B cell (primary cell): ENCODE measurements around the gene ADGRV1. TPM values are rescaled to one million over a fixed set of nuclear protein-coding genes. Genes with fewer than 3 reads are reported as not detected.

Experiments
- ATAC-seq: fragments of 200-7000 bp; cut with Tn5 transposase; one replicate; pipeline ENCODE4 v1.10.0; 2021; ENCODE audit warnings: low read depth, mild to moderate bottlenecking, moderate number of reproducible peaks, moderate library complexity
- CTCF ChIA-PET: fragments of 350-600 bp; sonication (Branson Sonifier 250); formaldehyde crosslinking; loops from one replicate; lab custom pipeline; 2021; ENCODE audit warnings: antibody characterized with exemption, inconsistent platforms; lab: Charles Lee
- POLR2A ChIA-PET: fragments of 350-600 bp; sonication (Branson Sonifier 250); formaldehyde crosslinking; loops from one replicate; lab custom pipeline; 2021; ENCODE audit warnings: antibody characterized with exemption; lab: Charles Lee
- DNase-seq: peaks from one replicate; pipeline ENCODE4 v3.0.0; 2013
- H2AFZ ChIP-seq: 2 replicates; pipeline ENCODE4 v1.6.1; 2012; ENCODE audit warnings: mild to moderate bottlenecking, low read depth, low read length; ENCODE audit not compliant: insufficient read depth, poor library complexity, severe bottlenecking
- H3K27ac ChIP-seq, 2 donors: 1 replicate in 1 of 2; 2 replicates in 1 of 2; pipeline ENCODE4 v1.5.1; 2012 to 2013; ENCODE audit warnings: low read length in 2 of 2, mild to moderate bottlenecking in 2 of 2, moderate library complexity in 1 of 2
- H3K27me3 ChIP-seq, 4 experiments: fragments of 200-600 bp in 1 of 4; sonication (generic) in 1 of 4; replicated peaks in 1 of 4; 1 replicate in 2 of 4; 2 replicates in 2 of 4; pipeline versions ENCODE4 v1.6.1 to v1.7.0; 2013 to 2016; ENCODE audit warnings: low read length in 3 of 4, mild to moderate bottlenecking in 2 of 4, mixed read lengths in 1 of 4, moderate library complexity in 1 of 4; ENCODE audit not compliant: insufficient read depth in 4 of 4, control insufficient read depth in 3 of 4; ENCODE audit errors: control extremely low read depth in 1 of 4
- H3K36me3 ChIP-seq, 2 experiments: replicated peaks in 1 of 2; 1 replicate in 1 of 2; 2 replicates in 1 of 2; pipeline versions ENCODE4 v1.6.1 to v1.7.1; 2013; ENCODE audit warnings: low read length in 1 of 2; ENCODE audit not compliant: insufficient read depth in 2 of 2, control insufficient read depth in 1 of 2; ENCODE audit errors: control extremely low read depth in 1 of 2, extremely low read depth in 1 of 2
- H3K4me1 ChIP-seq, 2 donors: fragments of 200-600 bp in 1 of 2; sonication (generic) in 1 of 2; 1 replicate in 1 of 2; 2 replicates in 1 of 2; pipeline versions ENCODE4 v1.5.1 to v1.6.1; 2013 to 2017; ENCODE audit warnings: low read length in 2 of 2; ENCODE audit not compliant: control insufficient read depth in 2 of 2, insufficient read depth in 2 of 2
- H3K4me2 ChIP-seq: replicated peaks from 2 replicates; pipeline ENCODE3; 2012; ENCODE audit warnings: mild to moderate bottlenecking, low read depth, low read length; ENCODE audit not compliant: poor library complexity, severe bottlenecking
- H3K4me3 ChIP-seq, 5 experiments: fragments of 200-600 bp in 1 of 5; sonication (generic) in 1 of 5; 1 replicate in 3 of 5; 2 replicates in 2 of 5; pipeline versions ENCODE4 v1.5.1 to v1.7.0; 2011 to 2016; ENCODE audit warnings: low read length in 4 of 5, mild to moderate bottlenecking in 4 of 5, low read depth in 2 of 5, control low read depth in 1 of 5, moderate library complexity in 1 of 5; ENCODE audit not compliant: insufficient read depth in 1 of 5; ENCODE audit errors: control extremely low read depth in 1 of 5, extremely low read depth in 1 of 5
- H3K79me2 ChIP-seq: fragments of 200-600 bp; sonication (generic); one replicate; pipeline ENCODE4 v1.6.0; 2016; ENCODE audit warnings: low read length; ENCODE audit not compliant: control insufficient read depth, insufficient read depth
- H3K9ac ChIP-seq: fragments of 200-600 bp; sonication (generic); 2 replicates; pipeline ENCODE4 v1.6.1; 2017; ENCODE audit warnings: mild to moderate bottlenecking, low read length, moderate library complexity
- H3K9me3 ChIP-seq, 3 donors: one replicate each; pipeline versions ENCODE4 v1.6.1 to v1.7.1; 2013; ENCODE audit warnings: low read length in 2 of 3; ENCODE audit not compliant: control insufficient read depth in 2 of 3, insufficient read depth in 1 of 3; ENCODE audit errors: control extremely low read depth in 1 of 3
- H4K20me1 ChIP-seq: 2 replicates; pipeline ENCODE4 v1.6.0; 2012; ENCODE audit warnings: mild to moderate bottlenecking, low read length; ENCODE audit not compliant: insufficient read depth, control insufficient read depth, poor library complexity, severe bottlenecking
- H3K27ac Mint-ChIP-seq: one replicate; pipeline ENCODE4 v1.8.0; 2021; ENCODE audit warnings: mixed read lengths
- H3K27me3 Mint-ChIP-seq: one replicate; pipeline ENCODE4 v1.8.0; 2021; ENCODE audit warnings: mixed read lengths
- H3K4me1 Mint-ChIP-seq: one replicate; pipeline ENCODE4 v1.8.0; 2021; ENCODE audit warnings: mixed read lengths
- H3K4me3 Mint-ChIP-seq: one replicate; pipeline ENCODE4 v1.8.0; 2021; ENCODE audit warnings: mixed read lengths
- H3K9me3 Mint-ChIP-seq: one replicate; pipeline ENCODE4 v1.8.0; 2022; ENCODE audit warnings: mixed read lengths; ENCODE audit not compliant: insufficient read depth
- CTCF ChIP-seq: fragments of 200-600 bp; IDR thresholded peaks from one replicate; pipeline ENCODE4 v1.8.0; 2022; ENCODE audit warnings: antibody characterized with exemption, mild to moderate bottlenecking
- EZH2 ChIP-seq: IDR thresholded peaks from 2 replicates; pipeline ENCODE4 v1.6.1; 2012; ENCODE audit warnings: borderline replicate concordance, low read depth, mild to moderate bottlenecking, moderate library complexity, low read length; ENCODE audit not compliant: insufficient read depth, poor library complexity, severe bottlenecking
- WGBS: methylation state at CpG from one replicate; pipeline ENCODE4 v1.1.5; 2013; ENCODE audit warnings: missing lambda C conversion rate; ENCODE audit not compliant: insufficient coverage; 5-methylcytosine and 5-hydroxymethylcytosine counted together
- intact Hi-C: fragments of 100-400 bp; cut with micrococcal nuclease; formaldehyde crosslinking; loops from one replicate; pipeline ENCODE4 v1.10.0; 2022
- polyA plus RNA-seq: library from polyadenylated mRNA; depleted of rRNA; stranded (reverse); fragments of >200 nt; gene quantifications from 2 replicates; pipeline ENCODE4 v1.2.3, GENCODE V29; 2012
- total RNA-seq, 2 donors: library from RNA; stranded (reverse); fragments of 120-200 nt in 1 of 2; gene quantifications; 1 replicate in 1 of 2; 2 replicates in 1 of 2; pipeline versions ENCODE4 v1.2.3 to v1.2.4, GENCODE V29; 2013 to 2022

ADGRV1 gene
- total and polyA plus RNA-seq, 2 donors (not counting 1 experiment from before 2014, with no cell fraction given) = 0.07 TPM; not detected in 1

GRCh38 chr5:91089758-91090157 lies 531.2 kb downstream of the ADGRV1 start:
- no peak overlapping the region for H3K27ac ChIP-seq
- no peak overlapping the region for H3K27ac Mint-ChIP-seq
- H3K9me3 ChIP-seq = no peaks in the 10 kb centered on the region
- intact Hi-C loops = no loop called here
- no peak overlapping the region for H2AFZ ChIP-seq
- TF ChIP-seq CTCF (no peak), EZH2 (no peak)
- WGBS = no CpG with 5 or more reads among the region's 1 CpG
- H4K20me1 ChIP-seq = no peaks in the 10 kb centered on the region
- H3K4me2 ChIP-seq = no peak overlapping the region
- H3K27me3 Mint-ChIP-seq = peaks cover 13% of the 10 kb centered on the region
- no peaks in the 10 kb centered on the region for H3K36me3 ChIP-seq
- H3K4me3 ChIP-seq = no peak overlapping the region
- H3K27me3 ChIP-seq = no peaks in the 10 kb centered on the region
- POLR2A ChIA-PET = no interaction called here
- no peaks in the 10 kb centered on the region for H3K79me2 ChIP-seq
- no peaks in the 10 kb centered on the region for H3K4me1 Mint-ChIP-seq
- H3K9me3 Mint-ChIP-seq = no peaks in the 10 kb centered on the region
- CTCF ChIA-PET = interaction anchor here (0.6 to 0.8 kb wide), 2 partner anchors 21 to 277 kb away, joined by 3 to 4 read pairs; no protein-coding TSS in a partner anchor
- no peak overlapping the region for H3K4me3 Mint-ChIP-seq
- H3K4me1 ChIP-seq = no peaks in the 10 kb centered on the region
- DNase-seq (no peak), ATAC-seq (no peak)
- no peak overlapping the region for H3K9ac ChIP-seq

- Mint-ChIP-seq H3K4me1 (no peaks in the 10 kb centered on the region), H3K4me3 (no peak overlapping the region), H3K27ac (no peak overlapping the region), H3K27me3 (peaks cover 13% of the 10 kb centered on the region), H3K9me3 (no peaks in the 10 kb centered on the region)
- Histone ChIP-seq H3K9me3 (no peaks in the 10 kb centered on the region), H3K27me3 (no peaks in the 10 kb centered on the region), H3K36me3 (no peaks in the 10 kb centered on the region), H3K27ac (no peak overlapping the region), H3K4me3 (no peak overlapping the region), H3K4me2 (no peak overlapping the region), H3K4me1 (no peaks in the 10 kb centered on the region), H4K20me1 (no peaks in the 10 kb centered on the region), H3K79me2 (no peaks in the 10 kb centered on the region), H2AFZ (no peak overlapping the region), H3K9ac (no peak overlapping the region)
- no peak for ATAC-seq
- POLR2A ChIA-PET = no interaction called here
- CTCF ChIA-PET = interaction anchor here (1.0 kb wide), 1 partner anchor 294 kb away, joined by 3 read pairs; no protein-coding TSS in a partner anchor
- intact Hi-C loops = no loop called here
- WGBS = no CpG with 5 or more reads among the region's 1 CpG
- no peak for DNase-seq
- TF ChIP-seq CTCF = no peak
- no peak for TF ChIP-seq EZH2
Observed at GRCh38 chr5:91090995-91091394, 532.4 kb downstream of the ADGRV1 start.
